AG09319 (cell line): ENCODE data around the gene ST6GAL1.

ENCODE experiments used
- DNase-seq: peaks from one replicate; pipeline ENCODE4 v3.0.0-alpha.2; 2010; ENCODE audit warnings: low read depth; ENCODE audit errors: extremely low read depth
- TF ChIP-seq, protein P1 (sequence below): IDR thresholded peaks from 2 replicates; pipeline ENCODE4 v1.5.1; 2011; ENCODE audit warnings: low read depth, mild to moderate bottlenecking, inconsistent platforms, low read length, moderate library complexity

ST6GAL1 gene

DNA sequence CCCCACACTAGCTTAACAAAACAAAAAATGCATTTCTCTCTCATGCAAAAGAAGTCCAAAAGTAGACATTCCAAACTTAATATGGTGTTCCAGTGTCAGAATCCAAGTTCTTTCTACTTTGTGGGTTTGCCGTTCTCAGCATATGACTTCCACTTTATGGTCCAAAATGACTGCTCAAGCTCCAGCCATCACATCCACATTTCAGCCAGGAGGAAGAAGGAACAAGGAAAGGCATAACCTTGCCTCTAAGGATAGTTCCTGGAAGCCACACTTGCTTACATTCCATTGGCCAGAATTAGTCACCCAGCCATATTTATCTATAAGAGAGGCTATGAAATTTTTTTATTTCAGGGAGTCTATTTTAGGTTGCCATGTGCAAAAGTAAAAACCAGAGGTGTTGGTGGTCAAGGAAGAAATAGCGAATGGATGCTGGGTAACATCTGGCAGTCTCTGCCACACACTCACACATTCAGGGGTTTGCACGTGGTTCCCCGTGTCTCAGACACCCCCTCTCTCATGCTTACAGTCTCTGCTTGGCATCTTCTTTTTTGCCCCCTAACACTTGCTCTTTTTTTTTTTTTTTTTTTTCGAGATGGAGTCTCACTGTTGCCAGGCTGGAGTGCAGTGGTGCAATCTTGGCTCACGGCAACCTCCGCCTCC is 139.7 kb downstream of the ST6GAL1 start:
- no peak for DNase-seq
- TF ChIP-seq, protein P1, sequence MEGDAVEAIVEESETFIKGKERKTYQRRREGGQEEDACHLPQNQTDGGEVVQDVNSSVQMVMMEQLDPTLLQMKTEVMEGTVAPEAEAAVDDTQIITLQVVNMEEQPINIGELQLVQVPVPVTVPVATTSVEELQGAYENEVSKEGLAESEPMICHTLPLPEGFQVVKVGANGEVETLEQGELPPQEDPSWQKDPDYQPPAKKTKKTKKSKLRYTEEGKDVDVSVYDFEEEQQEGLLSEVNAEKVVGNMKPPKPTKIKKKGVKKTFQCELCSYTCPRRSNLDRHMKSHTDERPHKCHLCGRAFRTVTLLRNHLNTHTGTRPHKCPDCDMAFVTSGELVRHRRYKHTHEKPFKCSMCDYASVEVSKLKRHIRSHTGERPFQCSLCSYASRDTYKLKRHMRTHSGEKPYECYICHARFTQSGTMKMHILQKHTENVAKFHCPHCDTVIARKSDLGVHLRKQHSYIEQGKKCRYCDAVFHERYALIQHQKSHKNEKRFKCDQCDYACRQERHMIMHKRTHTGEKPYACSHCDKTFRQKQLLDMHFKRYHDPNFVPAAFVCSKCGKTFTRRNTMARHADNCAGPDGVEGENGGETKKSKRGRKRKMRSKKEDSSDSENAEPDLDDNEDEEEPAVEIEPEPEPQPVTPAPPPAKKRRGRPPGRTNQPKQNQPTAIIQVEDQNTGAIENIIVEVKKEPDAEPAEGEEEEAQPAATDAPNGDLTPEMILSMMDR = no peak

DNA sequence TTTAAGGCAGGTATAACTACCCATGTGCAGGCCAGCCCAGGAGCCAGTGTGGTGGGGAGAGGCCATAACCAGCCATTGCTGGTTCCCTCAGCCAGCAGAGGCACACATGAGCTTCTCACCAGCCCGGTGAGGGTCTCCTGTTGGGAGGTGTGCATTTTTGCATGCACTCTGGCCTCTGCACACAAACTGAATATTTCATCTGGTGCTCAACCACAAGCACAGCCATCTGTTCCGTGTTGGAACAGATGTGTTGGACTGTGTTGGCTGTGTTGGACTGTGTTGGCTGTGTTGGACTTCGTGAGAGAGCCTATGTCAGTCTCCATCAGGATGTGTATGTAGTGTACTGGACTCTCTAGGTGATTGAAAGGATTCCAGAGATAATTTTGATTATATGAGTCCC is 141.8 kb downstream of the ST6GAL1 start:
- no peak for DNase-seq
- TF ChIP-seq, protein P1 = no peak

DNA sequence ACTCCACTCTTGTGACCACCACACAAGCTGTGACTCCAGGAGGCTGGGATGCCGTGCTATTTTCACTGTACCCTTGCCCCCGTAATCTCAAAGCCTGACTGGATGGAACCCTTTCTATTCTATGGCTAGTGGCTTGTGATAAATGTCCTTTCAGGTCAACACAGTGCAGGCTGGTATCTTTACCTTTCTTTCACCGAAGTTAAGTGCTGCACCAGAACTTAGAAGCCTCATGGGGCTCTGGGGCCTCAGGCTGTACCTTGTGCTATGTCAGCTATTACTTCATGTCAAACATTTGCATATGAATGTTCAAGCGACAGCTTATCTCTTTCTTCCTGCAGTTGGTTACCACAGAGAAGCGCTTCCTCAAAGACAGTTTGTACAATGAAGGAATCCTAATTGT is 142.2 kb downstream of the ST6GAL1 start:
- TF ChIP-seq, protein P1 = no peak
- DNase-seq = no peak

DNA sequence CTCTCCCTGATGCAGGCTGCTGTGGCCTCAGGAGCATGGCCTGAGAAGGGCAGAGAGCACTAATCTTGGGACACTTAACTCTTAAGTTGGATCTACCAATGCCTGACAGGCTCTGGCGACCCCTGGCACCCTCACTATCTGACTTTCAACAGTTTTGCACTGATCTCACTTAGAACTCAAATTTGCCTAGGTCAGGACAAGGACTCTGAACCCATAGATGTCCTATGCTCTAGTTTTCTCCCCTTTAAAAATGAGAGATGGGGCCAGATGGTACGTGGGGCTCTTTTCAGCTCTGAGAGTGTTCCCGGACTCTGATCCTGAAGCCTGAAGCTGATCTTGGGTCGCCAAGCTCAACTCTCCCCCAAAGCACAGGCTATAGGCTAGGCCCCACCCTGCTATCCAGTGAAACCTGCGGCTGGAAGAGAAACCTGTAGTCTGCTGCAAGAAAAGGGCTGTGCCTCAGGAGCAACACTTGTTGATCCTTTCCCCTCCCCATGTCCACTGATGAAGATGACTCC is 143.3 kb downstream of the ST6GAL1 start:
- TF ChIP-seq, protein P1 = no peak
- no peak for DNase-seq

DNA sequence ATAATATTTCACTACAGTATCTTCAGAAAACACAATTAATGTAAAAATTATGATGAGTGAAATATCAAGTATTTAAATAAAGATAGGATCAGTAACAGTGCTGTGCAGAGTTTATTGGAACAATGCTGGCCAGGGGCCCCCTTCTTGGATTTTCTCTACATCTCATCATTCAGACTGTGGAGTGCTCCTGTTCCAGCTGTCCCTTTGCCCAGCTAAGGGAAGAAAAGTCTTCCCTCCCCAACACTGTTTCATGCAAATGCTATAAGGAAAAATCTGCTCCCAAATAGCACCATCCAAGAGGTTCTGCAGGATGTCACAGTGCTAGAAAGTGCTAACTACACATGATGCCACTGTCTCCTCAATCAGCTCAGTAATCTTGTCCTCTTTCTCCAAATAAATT is 144.5 kb downstream of the ST6GAL1 start:
- TF ChIP-seq, protein P1 = no peak
- no peak for DNase-seq

DNA sequence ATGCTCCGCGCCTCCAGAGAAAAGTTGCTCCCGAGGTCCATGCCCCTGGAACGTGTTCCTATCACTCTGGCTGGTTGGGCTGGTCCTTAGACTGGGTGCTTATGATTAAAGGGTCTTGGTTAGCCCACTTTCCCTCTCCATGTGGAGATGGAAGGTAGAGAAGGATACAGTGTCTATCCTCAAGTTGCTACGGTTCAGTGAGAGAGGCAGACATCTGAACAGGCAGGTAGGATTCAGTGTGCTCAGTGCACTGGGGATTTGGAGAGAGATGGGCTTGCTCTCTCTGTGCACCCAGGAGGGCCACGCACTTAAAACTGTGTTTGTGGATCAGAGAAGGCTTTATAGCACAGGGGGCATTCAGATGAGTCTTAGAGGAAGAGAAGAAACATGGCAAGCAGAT is 146.0 kb downstream of the ST6GAL1 start:
- no peak for DNase-seq
- TF ChIP-seq, protein P1 = no peak

DNA sequence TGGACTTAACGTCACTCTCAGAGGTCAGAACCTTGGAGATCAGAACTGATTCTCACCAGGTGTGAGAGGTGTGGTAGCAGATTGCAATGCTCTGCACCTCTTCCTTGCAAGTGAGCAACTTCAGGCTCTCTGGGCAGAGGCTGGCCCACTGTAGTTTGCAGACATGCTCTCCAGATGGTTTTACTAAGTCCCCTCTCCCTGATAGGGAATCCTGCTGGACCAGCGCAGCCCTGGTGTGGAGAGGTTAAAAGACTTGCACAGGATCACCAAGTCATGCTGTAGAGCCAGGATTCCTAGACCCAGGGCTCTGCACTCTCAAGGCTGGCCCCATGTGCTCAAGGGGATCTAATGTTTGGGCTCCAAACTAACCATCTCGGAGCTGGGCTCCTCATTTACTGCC is 146.8 kb downstream of the ST6GAL1 start:
- TF ChIP-seq, protein P1 = no peak
- no peak for DNase-seq
